ENCODE data around the gene OR6Y1.

Gene OR6Y1

GRCh38 chr1:158554352-158554751, at the start of gene OR6Y1:
OR6Y1 (minus strand) TSS chr1:158554405; CDS start chr1:158548105, 6,300 bp downstream.
- TF ChIP-seq GATA1 (IDR thresholded peaks at IDR 0.05; ENCODE audit: low read depth, low read length), result no peak
- TF ChIP-seq POLR2A (IDR thresholded peaks at IDR 0.05; ENCODE audit: low read length), result no peak
- no peak for DNase-seq

GRCh38 chr1:158600735-158601134, 46.5 kb upstream of the OR6Y1 start:
- TF ChIP-seq POLR2A (IDR thresholded peaks at IDR 0.05; ENCODE audit: low read length), result no peak
- TF ChIP-seq GATA1 (IDR thresholded peaks at IDR 0.05; ENCODE audit: low read depth, low read length), result no peak
- DNase-seq, result no peak

GRCh38 chr1:158586942-158587341, 32.7 kb upstream of the OR6Y1 start:
- TF ChIP-seq POLR2A (IDR thresholded peaks at IDR 0.05; ENCODE audit: low read length), result no peak

GRCh38 chr1:158583962-158584361, 29.8 kb upstream of the OR6Y1 start:
- DNase-seq, result no peak
- TF ChIP-seq POLR2A (IDR thresholded peaks at IDR 0.05; ENCODE audit: low read length) (no peak), GATA1 (IDR thresholded peaks at IDR 0.05; ENCODE audit: low read depth, low read length) (no peak)

More at GRCh38 chr1:158586942-158587341, 32.7 kb upstream of the OR6Y1 start:
- no peak for DNase-seq

- no peak for DNase-seq
Measured at GRCh38 chr1:158579733-158580132, 25.5 kb upstream of the OR6Y1 start, which contains the start of gene OR10X1. OR10X1 (minus strand) TSS chr1:158579899; CDS start chr1:158579899, 0 bp downstream.

GRCh38 chr1:158577561-158577960, 23.4 kb upstream of the OR6Y1 start:
- TF ChIP-seq POLR2A (IDR thresholded peaks at IDR 0.05; ENCODE audit: low read length) (no peak), GATA1 (IDR thresholded peaks at IDR 0.05; ENCODE audit: low read depth, low read length) (no peak)
- no peak for DNase-seq

More at GRCh38 chr1:158579733-158580132, 25.5 kb upstream of the OR6Y1 start, which contains the start of gene OR10X1:
- TF ChIP-seq GATA1 (IDR thresholded peaks at IDR 0.05; ENCODE audit: low read depth, low read length), result no peak
- no peak for TF ChIP-seq POLR2A (IDR thresholded peaks at IDR 0.05; ENCODE audit: low read length)

- TF ChIP-seq POLR2A (IDR thresholded peaks at IDR 0.05; ENCODE audit: low read length), result no peak
- no peak for DNase-seq
Measured at GRCh38 chr1:158572226-158572625, 18.0 kb upstream of the OR6Y1 start.

- no peak for DNase-seq
- TF ChIP-seq GATA1 (IDR thresholded peaks at IDR 0.05; ENCODE audit: low read depth, low read length) (no peak), POLR2A (IDR thresholded peaks at IDR 0.05; ENCODE audit: low read length) (no peak)
Measured at GRCh38 chr1:158570480-158570879, 16.3 kb upstream of the OR6Y1 start, which contains the start of gene OR6P1. OR6P1 (minus strand) TSS chr1:158570580; CDS start chr1:158563604, 6,976 bp downstream.

- no peak for TF ChIP-seq GATA1 (IDR thresholded peaks at IDR 0.05; ENCODE audit: low read depth, low read length)
- TF ChIP-seq POLR2A (IDR thresholded peaks at IDR 0.05; ENCODE audit: low read length), result no peak
- DNase-seq, result no peak
Measured at GRCh38 chr1:158564608-158565007, 10.4 kb upstream of the OR6Y1 start.

- TF ChIP-seq POLR2A (IDR thresholded peaks at IDR 0.05; ENCODE audit: low read length) (no peak), GATA1 (IDR thresholded peaks at IDR 0.05; ENCODE audit: low read depth, low read length) (no peak)
Measured at GRCh38 chr1:158563853-158564252, 9.6 kb upstream of the OR6Y1 start.

GRCh38 chr1:158559696-158560095, 5.5 kb upstream of the OR6Y1 start:
- TF ChIP-seq POLR2A (IDR thresholded peaks at IDR 0.05; ENCODE audit: low read length) (no peak), GATA1 (IDR thresholded peaks at IDR 0.05; ENCODE audit: low read depth, low read length) (no peak)
- no peak for DNase-seq

More at GRCh38 chr1:158563853-158564252, 9.6 kb upstream of the OR6Y1 start:
- no peak for DNase-seq

- DNase-seq, result no peak
- TF ChIP-seq GATA1 (IDR thresholded peaks at IDR 0.05; ENCODE audit: low read depth, low read length) (no peak), POLR2A (IDR thresholded peaks at IDR 0.05; ENCODE audit: low read length) (no peak)
Measured at GRCh38 chr1:158552296-158552695, 1.9 kb downstream of the OR6Y1 start.

GRCh38 chr1:158547533-158547932, 6.7 kb downstream of the OR6Y1 start:
- no peak for TF ChIP-seq GATA1 (IDR thresholded peaks at IDR 0.05; ENCODE audit: low read depth, low read length)
- no peak for TF ChIP-seq POLR2A (IDR thresholded peaks at IDR 0.05; ENCODE audit: low read length)

GRCh38 chr1:158537609-158538008, 16.6 kb downstream of the OR6Y1 start:
- DNase-seq, result no peak
- TF ChIP-seq GATA1 (IDR thresholded peaks at IDR 0.05; ENCODE audit: low read depth, low read length) (no peak), POLR2A (IDR thresholded peaks at IDR 0.05; ENCODE audit: low read length) (no peak)

More at GRCh38 chr1:158547533-158547932, 6.7 kb downstream of the OR6Y1 start:
- DNase-seq, result no peak

GRCh38 chr1:158534496-158534895, 19.7 kb downstream of the OR6Y1 start:
- no peak for TF ChIP-seq POLR2A (IDR thresholded peaks at IDR 0.05; ENCODE audit: low read length)
- DNase-seq, result no peak

All from erythroblast (primary cell).